Activated effector memory CD4-positive, alpha-beta T cell treated with anti-CD3 and anti-CD28 coated beads, Interleukin-2, amount 50 U/mL, for 16 hours (primary cell): ENCODE results near the gene DSP.

Experiments
- DNase-seq: peaks from one replicate; pipeline ENCODE4 v3.0.0-alpha.2; 2020

DSP gene

GRCh38 chr6:7566617-7567173, 25.2 kb downstream of the DSP start:
- no peak for DNase-seq

DNA sequence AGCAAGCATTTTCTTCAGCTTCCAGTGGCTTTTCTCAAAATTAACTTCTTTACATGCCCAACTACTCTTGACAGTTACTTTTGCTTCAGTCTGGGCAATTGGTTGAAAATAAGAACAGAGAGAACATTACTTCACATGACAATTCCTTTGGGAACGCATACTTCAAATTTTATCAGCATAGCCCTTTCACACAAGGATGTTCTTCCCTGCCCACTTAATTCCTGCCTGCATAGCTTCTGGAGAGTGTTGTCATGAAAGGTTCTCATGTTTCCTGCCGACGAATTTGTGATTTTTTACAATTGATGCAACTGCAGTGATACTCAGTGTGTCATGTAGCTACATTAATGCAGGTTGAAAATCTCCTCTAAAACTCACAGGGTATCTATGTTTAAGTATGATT, 26.6 kb downstream of the DSP start:
- DNase-seq = no peak

DNA sequence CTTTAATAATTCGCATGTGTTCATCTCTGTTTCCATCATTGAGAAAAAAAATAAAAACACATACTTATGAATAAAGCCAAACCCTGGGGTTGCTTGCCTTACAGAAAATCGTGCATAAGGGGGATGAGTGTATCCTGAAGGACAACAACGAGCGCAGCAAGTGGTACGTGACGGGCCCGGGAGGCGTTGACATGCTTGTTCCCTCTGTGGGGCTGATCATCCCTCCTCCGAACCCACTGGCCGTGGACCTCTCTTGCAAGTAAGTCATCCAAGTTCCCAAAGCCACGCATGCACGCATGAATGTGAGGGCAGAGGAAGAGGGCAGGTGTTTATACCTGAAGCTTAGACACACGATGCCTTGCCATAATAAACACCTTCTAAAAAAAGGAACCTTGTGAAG, 27.6 kb downstream of the DSP start:
- no peak for DNase-seq

DNA sequence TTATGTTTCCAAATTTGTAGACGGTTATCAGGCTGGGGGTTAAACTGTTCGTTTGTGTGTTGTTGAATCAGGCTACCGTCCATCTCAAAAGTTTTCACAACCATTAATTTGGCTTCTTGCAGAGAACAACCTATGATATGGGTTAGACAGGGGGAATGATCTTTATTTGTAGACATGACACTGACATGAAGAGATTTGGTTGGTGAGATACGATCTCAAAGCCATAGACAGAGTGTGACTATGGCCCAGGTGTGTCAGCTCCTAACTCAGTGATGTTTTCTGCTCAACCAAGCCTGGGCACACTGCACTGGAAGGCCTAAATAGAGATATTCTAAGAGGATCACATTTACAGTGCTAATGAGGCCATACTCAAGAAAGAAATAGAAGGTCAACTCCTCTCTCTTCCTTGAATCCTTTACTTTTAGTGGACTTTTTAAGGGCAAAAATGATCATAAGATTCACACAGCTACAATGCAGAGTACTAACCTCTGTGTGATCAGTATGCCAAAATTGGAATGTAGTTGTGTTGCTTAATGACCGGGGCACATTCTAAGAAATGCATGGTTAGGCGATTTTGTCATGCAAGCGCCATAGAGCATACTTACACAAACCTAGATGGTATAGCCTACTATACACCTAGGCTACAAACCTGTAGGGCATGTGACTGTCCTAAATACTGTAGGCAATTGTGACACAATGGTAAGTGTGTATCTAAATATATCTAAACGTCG, 30.9 kb downstream of the DSP start:
- no peak for DNase-seq

- no peak for DNase-seq
Measured at GRCh38 chr6:7574500-7574899, 33.0 kb downstream of the DSP start.

DNA sequence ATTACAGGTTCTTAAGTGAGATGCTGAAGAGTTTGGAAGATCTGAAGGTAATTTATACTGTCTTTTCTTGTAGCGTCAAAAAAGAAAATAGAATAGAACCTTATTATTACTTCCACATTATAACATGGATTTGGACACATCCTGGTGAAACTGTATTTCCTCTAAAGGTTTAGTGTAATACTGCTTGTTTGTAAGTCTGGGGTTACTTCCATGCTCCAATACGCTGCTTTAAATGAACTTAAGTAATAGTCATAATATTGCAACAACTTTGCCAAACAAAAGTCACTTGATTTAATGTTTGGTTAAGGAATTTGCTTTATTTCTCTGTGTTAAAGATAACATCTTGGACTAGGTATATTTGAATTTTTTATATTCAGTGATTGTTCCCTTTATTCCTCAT, 37.0 kb downstream of the DSP start:
- DNase-seq = no peak

- no peak for DNase-seq
Measured at GRCh38 chr6:7578931-7579330, 37.5 kb downstream of the DSP start.

GRCh38 chr6:7579851-7580250, 38.4 kb downstream of the DSP start:
- no peak for DNase-seq

DNA sequence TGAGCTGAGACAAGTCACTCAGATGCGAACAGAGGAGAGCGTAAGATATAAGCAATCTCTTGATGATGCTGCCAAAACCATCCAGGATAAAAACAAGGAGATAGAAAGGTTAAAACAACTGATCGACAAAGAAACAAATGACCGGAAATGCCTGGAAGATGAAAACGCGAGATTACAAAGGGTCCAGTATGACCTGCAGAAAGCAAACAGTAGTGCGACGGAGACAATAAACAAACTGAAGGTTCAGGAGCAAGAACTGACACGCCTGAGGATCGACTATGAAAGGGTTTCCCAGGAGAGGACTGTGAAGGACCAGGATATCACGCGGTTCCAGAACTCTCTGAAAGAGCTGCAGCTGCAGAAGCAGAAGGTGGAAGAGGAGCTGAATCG, 39.1 kb downstream of the DSP start:
- no peak for DNase-seq

GRCh38 chr6:7580927-7581618, 39.6 kb downstream of the DSP start:
- DNase-seq = no peak

DNA sequence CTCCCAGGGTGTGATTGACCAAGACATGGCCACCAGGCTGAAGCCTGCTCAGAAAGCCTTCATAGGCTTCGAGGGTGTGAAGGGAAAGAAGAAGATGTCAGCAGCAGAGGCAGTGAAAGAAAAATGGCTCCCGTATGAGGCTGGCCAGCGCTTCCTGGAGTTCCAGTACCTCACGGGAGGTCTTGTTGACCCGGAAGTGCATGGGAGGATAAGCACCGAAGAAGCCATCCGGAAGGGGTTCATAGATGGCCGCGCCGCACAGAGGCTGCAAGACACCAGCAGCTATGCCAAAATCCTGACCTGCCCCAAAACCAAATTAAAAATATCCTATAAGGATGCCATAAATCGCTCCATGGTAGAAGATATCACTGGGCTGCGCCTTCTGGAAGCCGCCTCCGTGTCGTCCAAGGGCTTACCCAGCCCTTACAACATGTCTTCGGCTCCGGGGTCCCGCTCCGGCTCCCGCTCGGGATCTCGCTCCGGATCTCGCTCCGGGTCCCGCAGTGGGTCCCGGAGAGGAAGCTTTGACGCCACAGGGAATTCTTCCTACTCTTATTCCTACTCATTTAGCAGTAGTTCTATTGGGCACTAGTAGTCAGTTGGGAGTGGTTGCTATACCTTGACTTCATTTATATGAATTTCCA, 43.9 kb downstream of the DSP start:
- no peak for DNase-seq

- DNase-seq = no peak
Measured at GRCh38 chr6:7587631-7588100, 46.2 kb downstream of the DSP start.

GRCh38 chr6:7588506-7588905, 47.0 kb downstream of the DSP start:
- no peak for DNase-seq

DNA sequence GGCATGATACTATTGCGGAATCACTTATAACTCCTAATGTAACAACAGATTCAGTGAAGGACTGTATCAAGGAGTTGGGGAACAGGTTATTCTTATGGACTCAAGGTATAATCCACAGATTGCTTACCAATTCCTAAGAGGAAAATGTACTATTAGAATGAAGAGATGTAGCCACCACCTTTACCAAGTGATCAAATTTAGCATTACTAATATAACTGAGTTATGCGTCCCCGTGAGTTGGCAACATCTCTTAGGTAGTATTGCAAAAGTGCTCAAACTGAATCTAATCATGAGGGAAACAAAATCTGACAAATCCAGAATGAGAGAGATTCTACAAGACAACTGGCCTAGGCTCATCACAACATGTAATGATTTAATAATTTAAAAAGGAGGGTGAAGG, 47.8 kb downstream of the DSP start:
- no peak for DNase-seq

DNA sequence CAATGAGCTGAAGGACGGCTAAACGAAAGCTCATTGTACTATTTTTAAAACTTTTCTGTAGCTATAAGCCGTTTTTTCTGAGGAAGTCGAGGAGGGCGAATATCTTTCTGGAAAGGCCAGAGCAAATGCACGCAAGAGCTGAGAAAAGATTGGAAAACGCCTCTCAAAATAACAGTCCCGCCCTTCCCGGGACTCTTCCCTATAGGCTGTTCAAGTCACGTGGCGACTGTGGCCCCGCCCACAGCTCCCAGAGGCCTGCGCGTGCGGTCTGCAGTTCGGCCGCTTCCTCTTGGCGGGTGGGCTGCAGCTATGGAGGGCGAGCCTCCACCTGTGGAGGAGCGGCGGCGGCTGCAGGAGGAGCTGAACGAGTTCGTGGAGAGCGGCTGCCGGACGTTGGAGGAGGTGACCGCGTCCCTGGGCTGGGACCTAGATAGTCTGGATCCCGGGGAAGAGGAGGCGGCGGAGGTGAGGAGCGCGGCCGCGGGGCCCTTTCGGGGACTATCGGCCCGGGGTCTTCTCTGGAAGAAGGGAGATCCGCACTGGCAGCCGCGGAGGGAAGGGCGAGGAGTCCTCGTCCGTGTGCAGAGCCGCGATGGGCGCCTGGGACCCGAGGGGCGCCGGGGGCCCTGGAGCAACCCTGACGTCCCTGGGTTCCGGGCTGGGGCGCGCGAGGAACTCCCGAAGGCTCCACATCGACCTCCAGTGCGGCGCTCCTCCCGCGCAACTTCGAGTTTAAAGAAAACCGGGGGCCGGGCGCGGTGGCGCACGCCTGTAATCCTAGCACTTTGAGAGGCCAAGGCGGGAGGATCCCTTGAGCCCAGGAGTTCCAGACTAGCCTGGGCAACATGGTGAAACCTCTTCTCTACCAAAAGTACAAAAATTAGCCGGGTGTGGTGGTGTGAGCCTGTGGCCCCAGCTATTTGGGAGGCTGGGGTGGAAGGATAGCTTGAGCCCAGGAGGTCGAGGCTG, 48.8 kb downstream of the DSP start, which contains the start of gene SNRNP48:
Gene SNRNP48 (plus strand): TSS at position 250 of the 969 bp plus-strand sequence. CDS start 60 bp downstream, at position 310.
- peak; percentile 96 for DNase-seq

DNA sequence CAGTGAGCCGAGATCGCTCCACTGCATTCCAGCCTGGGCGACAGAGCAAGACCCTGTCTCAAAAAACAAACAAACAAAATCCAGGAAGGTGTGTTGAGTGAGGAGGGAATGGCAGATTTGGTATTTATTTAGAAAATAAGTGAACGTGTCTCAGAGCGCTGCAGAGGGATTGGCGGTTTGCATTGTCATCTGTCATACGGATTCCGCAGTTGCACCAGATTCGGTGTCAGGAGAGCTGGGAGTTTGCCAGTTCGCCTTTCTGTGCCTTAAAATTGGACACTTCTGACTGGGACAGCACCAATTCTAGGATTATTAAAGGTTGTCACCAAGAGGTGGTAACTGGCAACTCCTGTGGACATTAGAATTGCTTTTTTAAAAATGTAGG, 49.4 kb downstream of the DSP start:
- DNase-seq = no peak

- no peak for DNase-seq
Measured at GRCh38 chr6:7591770-7592169, 50.3 kb downstream of the DSP start.

DNA sequence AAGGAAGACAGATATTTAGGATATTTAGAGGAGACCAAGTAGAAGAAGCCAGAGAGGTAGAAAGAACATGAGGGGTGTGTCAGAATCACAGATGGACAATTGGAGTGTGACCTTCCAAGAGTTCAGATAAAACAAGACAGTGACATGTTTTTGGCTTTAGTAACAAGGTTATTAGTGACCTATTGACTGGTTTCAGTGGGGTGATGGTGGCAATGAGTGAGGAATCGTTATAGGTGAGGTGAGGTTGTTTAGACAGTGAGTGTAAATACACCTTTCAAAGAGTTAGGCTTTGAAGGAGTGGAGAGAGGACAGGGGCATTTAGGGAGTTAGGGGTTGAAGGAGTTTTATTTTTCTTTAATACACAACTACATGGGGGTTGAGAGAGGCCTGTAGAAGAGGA, 51.8 kb downstream of the DSP start:
- DNase-seq = no peak

GRCh38 chr6:7594579-7595125, 53.2 kb downstream of the DSP start:
- DNase-seq = no peak

DNA sequence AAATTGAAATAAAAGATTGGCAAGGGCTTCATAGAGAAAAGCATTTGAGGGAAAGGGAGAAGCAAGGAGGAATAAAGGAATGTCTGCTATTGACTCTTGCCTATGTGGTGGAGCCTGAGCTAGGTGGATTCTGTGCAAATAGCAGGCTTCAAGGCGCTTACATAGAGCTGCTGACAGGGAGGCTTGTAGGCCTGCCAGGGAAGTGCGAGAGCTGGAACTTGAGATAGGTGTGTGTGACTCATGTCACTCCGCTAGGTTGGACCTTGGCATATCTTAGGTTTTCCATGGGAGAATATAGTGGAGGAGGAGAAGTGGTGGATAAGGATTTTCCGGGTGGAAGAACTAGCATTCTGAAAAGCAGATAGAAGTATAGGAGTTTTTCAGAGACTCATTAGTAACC, 62.5 kb downstream of the DSP start:
- DNase-seq = no peak

DNA sequence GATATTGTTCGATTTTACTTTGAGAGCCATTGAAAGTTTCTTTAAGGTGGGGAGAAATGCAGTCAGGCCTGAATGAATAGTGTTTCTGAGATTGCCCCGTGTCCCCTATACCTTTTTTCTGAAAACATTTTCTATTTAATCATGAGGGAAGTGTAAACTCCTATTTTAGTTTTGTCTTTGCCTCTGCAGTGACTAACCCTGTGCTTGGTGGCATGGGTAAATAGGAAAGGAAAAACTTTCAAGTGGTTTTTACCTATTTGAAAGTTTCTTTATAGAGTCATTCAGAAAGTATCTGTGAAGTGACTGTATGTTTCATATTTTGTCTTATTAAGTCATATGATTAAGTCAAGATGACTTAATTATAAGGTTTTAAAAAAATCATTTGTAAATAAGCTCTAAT, 63.0 kb downstream of the DSP start:
- DNase-seq = no peak
